ENCODE results near the gene MARCHF9.
"Not testable (repeated sequence)": the region's sequence is repeated elsewhere in the genome, so short reads cannot be mapped to it uniquely, and the experiment has no call there.

Gene MARCHF9

GRCh38 chr12:57769594-57769993, 14.7 kb downstream of the MARCHF9 start:
- Histone ChIP-seq H3K36me3 (peaks cover 48% of the 10 kb centered on the region), H3K9me3 (ENCODE audit: severe bottlenecking) (no peaks in the 10 kb centered on the region), H3K27ac (no peak overlapping the region), H3K27me3 (ENCODE audit: insufficient read depth, low read depth, severe bottlenecking) (no peaks in the 10 kb centered on the region), H3K4me3 (ENCODE audit: low read depth, low read length) (no peak overlapping the region)
- TF ChIP-seq CTCF (IDR thresholded peaks at IDR 0.05; ENCODE audit: low read depth, low read length) = no peak
- no peak for DNase-seq

GRCh38 chr12:57770734-57771133, 15.8 kb downstream of the MARCHF9 start:
- peak; percentile 52 for DNase-seq
- Histone ChIP-seq H3K9me3 (ENCODE audit: severe bottlenecking) (no peaks in the 10 kb centered on the region), H3K27ac (peak overlapping the region; percentile 97), H3K36me3 (peaks cover 39% of the 10 kb centered on the region), H3K4me3 (ENCODE audit: low read depth, low read length) (no peak overlapping the region; the same call in 1 of the 2 replicates), H3K27me3 (ENCODE audit: insufficient read depth, low read depth, severe bottlenecking) (no peaks in the 10 kb centered on the region)
- TF ChIP-seq CTCF (IDR thresholded peaks at IDR 0.05; ENCODE audit: low read depth, low read length) = no peak

DNA sequence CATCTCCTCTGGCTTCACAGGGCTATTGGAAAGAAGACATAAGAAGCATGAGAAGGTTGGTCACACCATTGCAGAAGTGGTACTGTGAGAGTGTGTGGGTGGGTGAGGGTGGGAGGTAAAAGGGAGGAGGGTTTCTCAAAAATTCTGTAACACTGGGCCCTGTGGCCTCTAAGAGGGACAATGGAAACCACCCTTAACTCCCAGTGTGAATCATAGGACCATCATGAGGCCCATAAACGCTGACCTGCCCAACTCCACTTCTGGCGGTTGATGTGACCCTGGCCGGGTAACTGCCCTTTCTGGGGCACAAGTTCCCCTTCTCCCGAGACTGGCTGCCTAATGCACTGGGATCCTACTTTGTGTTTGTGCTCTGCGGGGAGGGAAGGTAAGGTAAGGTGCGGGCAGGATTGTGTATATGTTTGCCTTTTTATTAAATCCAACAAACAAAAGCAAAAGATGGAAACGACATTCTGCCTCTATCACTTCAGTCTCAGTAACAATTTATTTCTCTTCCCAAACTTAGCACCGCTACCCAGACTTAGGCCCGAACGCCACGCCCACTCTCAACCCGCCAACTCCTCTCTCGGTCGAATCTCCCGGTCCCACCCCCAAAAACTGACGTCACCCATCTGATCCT, 16.5 kb downstream of the MARCHF9 start:
- H3K27me3 ChIP-seq (ENCODE audit: insufficient read depth, low read depth, severe bottlenecking) = no peaks in the 10 kb centered on the region
- H3K9me3 ChIP-seq (ENCODE audit: severe bottlenecking) = no peaks in the 10 kb centered on the region

GRCh38 chr12:57771873-57772428, 17.0 kb downstream of the MARCHF9 start, which contains the start of gene METTL1:
TSS of gene METTL1 (minus strand) at chr12:57772105. CDS start at chr12:57772083, 22 bp downstream.
- TF ChIP-seq CTCF (IDR thresholded peaks at IDR 0.05; ENCODE audit: low read depth, low read length) = no peak
- Histone ChIP-seq H3K27ac (peak within 1 kb of the TSS; percentile 97), H3K36me3 (peaks cover 38% of the 10 kb centered on the region), H3K27me3 (ENCODE audit: insufficient read depth, low read depth, severe bottlenecking) (no peaks in the 10 kb centered on the region), H3K9me3 (ENCODE audit: severe bottlenecking) (no peaks in the 10 kb centered on the region), H3K4me3 (ENCODE audit: low read depth, low read length) (peak within 1 kb of the TSS; percentile 93)
- DNase-seq = peak; percentile 97

More for the DNA sequence above, 16.5 kb downstream of the MARCHF9 start:
- H3K27ac ChIP-seq = peak overlapping the region; percentile 97
- H3K4me3 ChIP-seq (ENCODE audit: low read depth, low read length) = peak overlapping the region; percentile 93
- H3K36me3 ChIP-seq = peaks cover 38% of the 10 kb centered on the region
- TF ChIP-seq CTCF (IDR thresholded peaks at IDR 0.05; ENCODE audit: low read depth, low read length) = no peak
- DNase-seq = peak; percentile 94

GRCh38 chr12:57772429-57773322, 17.8 kb downstream of the MARCHF9 start, which contains the start of gene EEF1AKMT3:
TSS of gene EEF1AKMT3 (plus strand) at chr12:57772614. CDS start at chr12:57772725, 111 bp downstream.
- TF ChIP-seq CTCF (IDR thresholded peaks at IDR 0.05; ENCODE audit: low read depth, low read length) = no peak
- Histone ChIP-seq H3K27ac (peak within 1 kb of the TSS; percentile 97), H3K36me3 (peaks cover 37% of the 10 kb centered on the region), H3K9me3 (ENCODE audit: severe bottlenecking) (no peaks in the 10 kb centered on the region), H3K4me3 (ENCODE audit: low read depth, low read length) (peak within 1 kb of the TSS; percentile 93), H3K27me3 (ENCODE audit: insufficient read depth, low read depth, severe bottlenecking) (no peaks in the 10 kb centered on the region)
- DNase-seq = peak; percentile 79

- peaks cover 23% of the 10 kb centered on the region for H3K36me3 ChIP-seq
Measured at GRCh38 chr12:57774634-57775033, 19.7 kb downstream of the MARCHF9 start.

More at GRCh38 chr12:57774634-57775033, 19.7 kb downstream of the MARCHF9 start:
- H3K4me3 ChIP-seq (ENCODE audit: low read depth, low read length); H3K9me3 ChIP-seq (ENCODE audit: severe bottlenecking); H3K27ac ChIP-seq; H3K27me3 ChIP-seq (ENCODE audit: insufficient read depth, low read depth, severe bottlenecking); DNase-seq: not testable (repeated sequence)

All from WERI-Rb-1 (cell line).